ENCODE data around the gene LMTK3.

The LMTK3 gene

DNA sequence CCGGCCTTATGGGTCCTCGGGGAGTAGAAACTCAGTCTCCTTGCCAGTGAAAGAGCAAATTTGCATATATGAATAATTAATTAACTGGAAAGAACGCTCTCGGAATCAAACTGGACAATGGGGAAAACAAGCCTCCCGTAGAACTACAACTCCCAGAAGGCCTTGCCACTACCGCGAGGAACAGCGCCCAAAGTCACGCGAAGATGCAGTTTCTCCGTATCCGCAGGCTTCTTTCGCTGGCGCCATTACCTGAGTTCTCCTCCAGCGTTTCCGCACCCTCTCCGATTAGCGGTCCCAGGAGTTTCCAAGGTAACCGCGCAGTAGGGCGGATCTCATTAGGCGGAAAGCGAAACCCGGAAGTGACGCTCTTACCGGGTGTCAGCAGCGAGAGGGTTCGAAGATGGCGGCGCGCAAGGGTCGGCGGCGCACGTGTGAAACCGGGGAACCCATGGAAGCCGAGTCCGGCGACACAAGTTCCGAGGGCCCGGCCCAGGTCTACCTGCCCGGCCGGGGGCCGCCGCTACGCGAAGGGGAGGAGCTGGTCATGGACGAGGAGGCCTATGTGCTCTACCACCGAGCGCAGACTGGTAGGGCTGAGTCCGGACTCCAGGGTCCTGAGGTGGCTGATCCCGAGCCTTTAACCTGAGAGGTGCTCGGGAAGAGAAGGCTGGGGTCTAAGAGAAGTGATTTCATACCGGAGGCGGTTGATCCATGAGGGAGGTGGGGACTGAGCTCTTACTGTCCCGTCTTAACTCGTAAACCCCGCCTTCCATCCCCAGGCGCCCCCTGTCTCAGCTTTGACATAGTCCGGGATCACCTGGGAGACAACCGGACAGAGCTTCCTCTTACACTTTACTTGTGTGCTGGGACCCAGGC is 65.8 kb downstream of the LMTK3 start, which contains the start of gene GRWD1:
GRWD1 (plus strand) TSS at position 378 of the 876 bp plus-strand sequence; CDS start at position 401, 23 bp downstream.
- DNase-seq (ENCODE audit: low read depth): peak; percentile 90

DNA sequence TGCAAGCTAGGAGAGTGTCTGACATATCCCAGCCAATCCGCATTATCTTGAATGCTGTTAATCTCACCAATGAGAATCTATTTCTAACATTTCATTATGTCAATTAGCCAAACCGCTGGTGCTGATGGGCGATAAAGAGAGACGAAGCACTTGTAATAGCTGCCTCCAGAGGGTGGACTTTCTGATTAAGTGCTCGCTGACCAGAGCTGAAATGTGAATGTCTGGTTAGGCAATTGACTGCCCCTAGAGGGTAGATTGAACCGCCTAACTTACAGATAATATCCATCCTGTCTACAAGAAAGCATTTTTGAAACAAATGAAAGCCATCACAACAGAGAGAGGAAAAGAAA is 66.4 kb downstream of the LMTK3 start:
- no peak for DNase-seq (ENCODE audit: low read depth)

DNA sequence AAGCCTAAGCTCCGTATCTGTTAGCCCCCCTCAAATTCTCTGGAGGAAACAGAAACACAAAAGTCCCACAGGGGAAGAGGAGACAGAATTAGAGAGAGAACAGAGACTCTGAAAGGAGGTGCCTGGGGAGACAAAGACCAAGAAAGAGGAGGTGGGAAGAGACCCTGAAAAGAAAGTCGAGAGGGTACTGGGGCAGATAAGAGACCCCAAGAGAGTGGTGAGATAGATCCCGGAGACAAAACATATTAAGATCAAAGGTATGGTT is 66.8 kb downstream of the LMTK3 start:
- DNase-seq (ENCODE audit: low read depth): no peak

DNA sequence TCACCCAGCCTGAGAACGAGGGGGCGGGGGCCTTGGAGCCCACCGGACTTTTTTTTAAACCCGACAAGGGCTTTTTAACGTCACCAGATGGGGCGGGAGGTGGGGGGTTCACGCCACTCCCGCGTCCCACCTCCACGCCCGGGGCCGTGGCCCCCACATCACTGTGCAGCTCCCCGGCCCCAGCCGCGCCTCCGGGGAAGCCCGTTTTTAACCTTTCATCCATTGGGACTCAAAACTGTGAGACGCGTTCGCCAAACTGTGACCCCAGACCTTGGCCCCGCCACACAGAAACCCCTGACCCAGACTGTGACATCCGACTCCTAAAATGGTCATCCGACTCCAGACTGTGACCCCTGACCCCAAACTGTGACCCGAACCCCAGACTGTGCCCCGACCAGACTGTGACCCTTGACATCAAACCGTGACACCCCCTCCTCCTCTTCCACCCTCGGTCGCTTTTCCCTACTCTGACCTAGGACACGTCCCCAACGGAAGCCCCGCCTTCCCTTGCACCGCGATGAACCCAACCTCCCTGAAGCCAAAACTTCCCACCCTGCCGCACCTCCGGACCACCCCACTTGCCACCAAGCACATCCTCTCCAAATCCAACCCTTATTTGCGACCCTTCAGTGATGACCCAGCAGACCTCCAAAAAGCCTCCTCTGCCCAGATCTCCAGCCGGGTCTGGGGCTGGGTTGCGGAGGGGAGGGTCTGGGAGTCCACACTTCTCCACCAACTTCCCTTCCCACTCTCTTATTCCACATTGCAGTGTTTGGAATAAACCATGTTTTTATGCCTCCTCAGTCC is 67.3 kb downstream of the LMTK3 start:
- DNase-seq (ENCODE audit: low read depth): no peak

DNA sequence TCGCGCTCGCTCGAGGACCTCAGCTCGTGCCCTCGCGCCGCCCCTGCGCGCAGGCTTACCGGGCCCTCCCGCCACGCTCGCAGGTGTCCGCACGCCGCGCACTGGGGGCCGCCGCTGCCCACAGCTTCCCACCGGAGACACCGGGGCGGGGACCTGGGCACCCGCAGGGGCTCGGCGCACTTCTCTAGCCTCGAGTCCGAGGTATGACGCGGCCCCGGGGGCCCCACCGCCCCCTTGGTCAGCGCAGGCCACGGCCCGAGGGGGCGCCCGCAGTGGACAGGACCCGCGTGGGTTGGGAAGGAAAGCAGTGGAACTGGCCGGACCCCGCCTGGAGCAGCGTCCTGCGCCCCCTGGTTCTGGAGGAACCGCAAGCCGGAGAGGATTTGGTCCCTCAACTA is 67.9 kb downstream of the LMTK3 start:
- no peak for DNase-seq (ENCODE audit: low read depth)

DNA sequence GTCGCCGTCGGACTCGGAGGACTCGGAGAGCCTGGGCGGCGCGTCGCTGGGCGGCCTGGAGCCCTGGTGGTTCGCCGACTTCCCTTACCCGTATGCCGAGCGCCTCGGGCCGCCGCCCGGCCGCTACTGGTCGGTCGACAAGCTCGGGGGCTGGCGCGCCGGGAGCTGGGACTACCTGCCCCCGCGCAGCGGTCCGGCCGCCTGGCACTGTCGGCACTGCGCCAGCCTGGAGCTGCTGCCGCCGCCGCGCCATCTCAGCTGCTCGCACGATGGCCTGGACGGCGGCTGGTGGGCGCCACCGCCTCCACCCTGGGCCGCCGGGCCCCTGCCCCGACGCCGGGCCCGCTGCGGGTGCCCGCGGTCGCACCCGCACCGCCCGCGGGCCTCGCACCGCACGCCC is 68.4 kb downstream of the LMTK3 start:
- no peak for DNase-seq (ENCODE audit: low read depth)

DNA sequence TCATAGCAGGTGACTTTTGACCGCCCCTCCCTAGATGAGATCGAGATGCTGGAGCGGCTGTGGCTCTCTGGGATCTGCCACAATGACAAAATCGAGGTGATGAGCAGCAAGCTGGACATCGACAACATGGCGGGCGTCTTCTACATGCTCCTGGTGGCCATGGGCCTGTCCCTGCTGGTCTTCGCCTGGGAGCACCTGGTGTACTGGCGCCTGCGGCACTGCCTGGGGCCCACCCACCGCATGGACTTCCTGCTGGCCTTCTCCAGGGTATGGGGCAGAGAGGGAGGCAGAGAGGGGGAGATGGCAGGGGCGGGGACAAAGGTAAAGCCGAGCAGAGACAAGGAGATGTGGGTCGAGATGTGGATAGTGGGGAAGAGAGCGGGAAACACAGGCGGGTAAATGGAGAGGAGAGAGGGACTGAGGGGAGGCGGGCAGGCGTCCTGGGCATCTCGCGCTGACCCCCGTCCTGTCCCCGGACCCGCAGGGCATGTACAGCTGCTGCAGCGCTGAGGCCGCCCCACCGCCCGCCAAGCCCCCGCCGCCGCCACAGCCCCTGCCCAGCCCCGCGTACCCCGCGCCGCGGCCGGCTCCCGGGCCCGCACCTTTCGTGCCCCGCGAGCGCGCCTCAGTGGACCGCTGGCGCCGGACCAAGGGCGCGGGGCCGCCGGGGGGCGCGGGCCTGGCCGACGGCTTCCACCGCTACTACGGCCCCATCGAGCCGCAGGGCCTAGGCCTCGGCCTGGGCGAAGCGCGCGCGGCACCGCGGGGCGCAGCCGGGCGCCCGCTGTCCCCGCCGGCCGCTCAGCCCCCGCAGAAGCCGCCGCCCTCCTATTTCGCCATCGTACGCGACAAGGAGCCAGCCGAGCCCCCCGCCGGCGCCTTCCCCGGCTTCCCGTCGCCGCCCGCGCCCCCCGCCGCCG is 69.3 kb downstream of the LMTK3 start:
- DNase-seq (ENCODE audit: low read depth): no peak

DNA sequence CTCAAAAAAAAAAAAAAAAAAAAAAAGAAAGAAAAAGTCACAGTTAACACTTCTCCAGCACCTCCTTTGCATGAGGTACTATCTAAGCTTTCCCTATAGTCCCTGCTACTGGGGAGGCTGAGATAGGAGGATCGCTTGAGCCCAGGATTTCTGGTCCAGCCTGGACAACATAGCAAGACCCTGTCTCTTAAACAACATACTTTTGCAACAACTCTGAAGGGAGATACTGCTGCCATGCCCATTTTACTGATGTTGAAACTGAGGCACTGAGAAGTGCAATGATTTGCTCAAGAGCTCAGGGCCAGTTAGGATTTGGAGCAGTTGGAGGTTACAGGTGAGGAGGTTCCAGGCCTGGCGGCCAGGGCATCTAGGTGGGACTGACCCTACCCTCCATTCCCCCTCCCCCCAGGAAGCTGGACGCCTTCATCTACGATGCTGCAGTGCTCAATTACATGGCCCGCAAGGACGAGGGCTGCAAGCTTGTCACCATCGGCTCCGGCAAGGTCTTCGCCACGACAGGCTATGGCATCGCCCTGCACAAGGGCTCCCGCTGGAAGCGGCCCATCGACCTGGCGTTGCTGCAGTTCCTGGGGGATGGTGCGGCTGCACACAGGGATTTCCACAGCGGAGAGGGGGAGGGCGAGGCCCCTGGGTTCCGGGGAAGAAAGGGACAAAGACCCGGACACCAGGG is 70.1 kb downstream of the LMTK3 start:
- no peak for DNase-seq (ENCODE audit: low read depth)

DNA sequence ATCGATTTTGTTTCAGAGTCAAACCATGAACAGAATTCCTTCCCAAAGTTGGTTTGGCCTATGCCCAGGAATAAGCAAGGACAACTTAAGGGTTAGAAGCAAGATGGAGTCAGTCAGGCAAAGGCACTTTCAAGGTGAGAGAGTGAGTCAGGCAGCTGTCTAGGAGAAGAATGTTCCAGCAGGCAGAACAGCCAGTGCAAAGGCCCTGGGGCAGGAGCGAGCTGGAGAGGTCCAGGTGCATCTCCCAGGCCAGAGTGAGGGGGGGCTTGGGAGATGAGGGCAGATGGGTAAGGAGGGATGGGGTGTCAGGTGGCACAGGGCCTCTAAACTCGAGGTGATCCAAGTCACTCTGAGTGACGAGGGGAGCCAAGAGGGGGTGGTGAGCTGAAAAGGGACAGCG is 75.0 kb downstream of the LMTK3 start:
- DNase-seq (ENCODE audit: low read depth): no peak

All from activated T-cell treated with anti-CD3 and anti-CD28 coated beads for 48 hours (primary cell).